ENCODE measurements around the gene PROX1. TPM values are rescaled to one million over a fixed set of nuclear protein-coding genes. Genes with fewer than 3 reads are reported as not detected.

Gene PROX1
- total and polyA plus RNA-seq, 2 of the 8 experiments (the other 6 are each of a cell fraction or from before 2014, with no cell fraction given) = 0.30 to 2.0 TPM

GRCh38 chr1:213999732-214000131 lies 12.0 kb downstream of the PROX1 start:
- Histone ChIP-seq H4K5ac (ENCODE audit: insufficient read length, low read depth, low read length) (no peak overlapping the region), H4K91ac (replicated peaks; ENCODE audit: insufficient read length, low read length) (no peak overlapping the region), H3K79me1 (ENCODE audit: low read depth, low read length) (no peaks in the 10 kb centered on the region), H3K4me1 (replicated peaks in 1 of 4; ENCODE audit: control insufficient read depth in 3 of 4, insufficient read depth in 4 of 4, low read length in 3 of 4) (peaks cover 0 to 3% (median 0%) of the 10 kb centered on the region in 4 experiments; a peak in 2 of 7 replicates), H2BK20ac (ENCODE audit: low read length) (no peak overlapping the region), H2BK120ac (replicated peaks; ENCODE audit: low read depth, low read length) (no peak overlapping the region), H4K20me1 (replicated peaks in 1 of 2; ENCODE audit: control insufficient read depth in 1 of 2, insufficient read depth in 2 of 2, low read length in 2 of 2) (no peaks in the 10 kb centered on the region), H3K4ac (replicated peaks; ENCODE audit: insufficient read length, low read depth, low read length) (no peak overlapping the region), H3K14ac (ENCODE audit: insufficient read length) (no peak overlapping the region), H2AFZ (ENCODE audit: low read length) (no peak overlapping the region), H3K79me2 (ENCODE audit: control insufficient read depth in 1 of 2, insufficient read depth in 2 of 2, low read length in 2 of 2) (no peaks in the 10 kb centered on the region), H3K23ac (ENCODE audit: insufficient read length) (no peak overlapping the region), H4K8ac (ENCODE audit: extremely low read depth, insufficient read depth, low read length) (no peak overlapping the region), H2BK12ac (ENCODE audit: low read depth, low read length) (no peak overlapping the region), H2BK5ac (ENCODE audit: low read depth, low read length) (no peak overlapping the region), H3K23me2 (ENCODE audit: low read depth, low read length) (no peaks in the 10 kb centered on the region), H3K9me3 (ENCODE audit: insufficient read depth in 2 of 2, low read depth in 1 of 2, low read length in 1 of 2) (no peaks in the 10 kb centered on the region), H3K4me2 (ENCODE audit: insufficient read depth in 1 of 2, low read depth in 2 of 2, low read length in 2 of 2) (no peak overlapping the region), H3K27ac (ENCODE audit: low read depth, low read length) (no peak overlapping the region), H3K56ac (replicated peaks; ENCODE audit: insufficient read length, low read depth, low read length) (no peak overlapping the region), H2AK5ac (ENCODE audit: low read depth, low read length) (no peak overlapping the region), H3K9ac (replicated peaks in 1 of 4; ENCODE audit: extremely low read depth in 1 of 4, low read depth in 3 of 4, low read length in 3 of 4) (no peak overlapping the region), H3K4me3 (ENCODE audit: extremely low read depth in 1 of 4, insufficient read depth in 2 of 4, low read depth in 3 of 4, low read length in 4 of 4) (no peak overlapping the region), H3K18ac (ENCODE audit: extremely low read depth, low read length) (no peak overlapping the region), H3K27me3 (replicated peaks in 1 of 4; ENCODE audit: control insufficient read depth in 3 of 4, extremely low read depth in 1 of 4, insufficient read depth in 3 of 4, low read length in 3 of 4) (no peaks in the 10 kb centered on the region), H2BK15ac (ENCODE audit: low read length) (no peak overlapping the region), H3K36me3 (ENCODE audit: control insufficient read depth in 2 of 4, insufficient read depth in 4 of 4, low read length in 3 of 4) (no peaks in the 10 kb centered on the region)
- CTCF ChIA-PET (ENCODE audit: partially characterized antibody) = interaction anchor here (1.7 kb wide), 1 partner anchor 28 kb away, joined by 3 read pairs; no protein-coding TSS in a partner anchor
- TF ChIP-seq, protein P1, sequence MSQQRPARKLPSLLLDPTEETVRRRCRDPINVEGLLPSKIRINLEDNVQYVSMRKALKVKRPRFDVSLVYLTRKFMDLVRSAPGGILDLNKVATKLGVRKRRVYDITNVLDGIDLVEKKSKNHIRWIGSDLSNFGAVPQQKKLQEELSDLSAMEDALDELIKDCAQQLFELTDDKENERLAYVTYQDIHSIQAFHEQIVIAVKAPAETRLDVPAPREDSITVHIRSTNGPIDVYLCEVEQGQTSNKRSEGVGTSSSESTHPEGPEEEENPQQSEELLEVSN (IDR thresholded peaks at IDR 0.05) = no peak
- TF ChIP-seq RFX5 (IDR thresholded peaks at IDR 0.05; ENCODE audit: borderline replicate concordance, low read depth, low read length) (no peak), RAD21 (IDR thresholded peaks at IDR 0.05 in 1 of 2, conservative IDR thresholded peaks at IDR 0.05 in 1 of 2; ENCODE audit: low read depth in 2 of 2, low read length in 2 of 2) (no peak), SIN3A (conservative IDR thresholded peaks at IDR 0.05 in 1 of 2, IDR thresholded peaks at IDR 0.05 in 1 of 2; ENCODE audit: low read depth in 1 of 2, low read length in 2 of 2) (no peak), RBBP5 (IDR thresholded peaks at IDR 0.05; ENCODE audit: borderline replicate concordance, low read depth, low read length) (no peak), RNF2 (IDR thresholded peaks at IDR 0.05; ENCODE audit: borderline replicate concordance, low read depth, low read length, missing control alignments, poor library complexity, severe bottlenecking) (no peak), TAF7 (optimal IDR thresholded peaks at IDR 0.05; ENCODE audit: borderline replicate concordance, low read depth, low read length) (no peak), EGR1 (IDR thresholded peaks at IDR 0.05; ENCODE audit: borderline replicate concordance, low read depth, low read length) (no peak), SAP30 (IDR thresholded peaks at IDR 0.05; ENCODE audit: insufficient read depth, insufficient replicate concordance, low read length) (no peak), POU5F1 (IDR thresholded peaks at IDR 0.05; ENCODE audit: low read depth, low read length) (no peak)
- WGBS, 2 experiments (ENCODE audit: extremely low coverage in 1 of 2, insufficient coverage in 1 of 2, insufficient read length in 1 of 2, insufficient replicate concordance in 2 of 2, low coverage in 1 of 2, low lambda C conversion rate in 2 of 2, missing lambda C conversion rate in 1 of 2) = 75% methylated on average over 2 of the region's 2 CpGs; no CpG with 5 or more reads in 1 of the 2 experiments
- POLR2A ChIA-PET (ENCODE audit: partially characterized antibody) = no interaction called here
- DNase-seq (ENCODE audit: low read depth in 1 of 2, low spot score in 2 of 2) = no peak
- no peak for FAIRE-seq
